BJ (cell line): Measurements from ENCODE around the gene CRISPLD2. TPM values are rescaled to one million over a fixed set of nuclear protein-coding genes. Genes with fewer than 3 reads are reported as not detected.

Experiments
- CTCF ChIA-PET: fragments of 350-600 bp; formaldehyde crosslinking; extraction: SDS; loops from one replicate; lab custom pipeline; 2021; ENCODE audit warnings: antibody characterized with exemption, inconsistent platforms; lab: Yijun Ruan, JAX
- POLR2A ChIA-PET: fragments of 300-600 bp; sonication (Branson Sonifier 250); formaldehyde crosslinking; extraction: SDS; loops from one replicate; lab custom pipeline; 2021; ENCODE audit warnings: antibody characterized with exemption; lab: Charles Lee
- DNase-seq: peaks from one replicate; pipeline ENCODE4 v3.0.0-alpha.2; 2011; ENCODE audit warnings: low read depth
- H3K27me3 ChIP-seq: 2 replicates; pipeline ENCODE4 v1.6.0; 2011; ENCODE audit warnings: low read length; ENCODE audit not compliant: control insufficient read depth, insufficient read depth
- H3K36me3 ChIP-seq: 2 replicates; pipeline ENCODE4 v1.5.1; 2011; ENCODE audit warnings: low read length; ENCODE audit not compliant: control insufficient read depth, insufficient read depth
- H3K4me3 ChIP-seq: 2 replicates; pipeline ENCODE4 v1.5.1; 2011; ENCODE audit warnings: low read depth, mild to moderate bottlenecking, control low read depth, low read length
- CTCF ChIP-seq: IDR thresholded peaks from 2 replicates; pipeline ENCODE4 v1.5.1; 2011; ENCODE audit warnings: low read depth, mild to moderate bottlenecking, control low read depth, inconsistent platforms, low read length, moderate library complexity; ENCODE audit not compliant: insufficient read depth
- polyA plus RNA-seq: library from polyadenylated mRNA; depleted of rRNA; stranded (reverse); fragments of >200 nt; gene quantifications from 2 replicates; pipeline ENCODE4 v1.2.3, GENCODE V29; 2011; rRNA removed

CRISPLD2 gene
- polyA plus RNA-seq, 1 experiment, result 183 TPM

- Histone ChIP-seq H3K27me3 (peaks cover 2% of the 10 kb centered on the region; the same call in 1 of the 2 replicates), H3K36me3 (no peaks in the 10 kb centered on the region), H3K4me3 (no peak overlapping the region)
- DNase-seq, result no peak
- ChIA-PET POLR2A (no interaction called here), CTCF (interaction anchor here (1.0 to 8.1 kb wide), 7 partner anchors 10 to 219 kb away, joined by 3 to 122 read pairs (median 6); no protein-coding TSS in a partner anchor)
- TF ChIP-seq CTCF, result no peak
These were observed 135.6 kb downstream of the CRISPLD2 start for GRCh38 chr16:84955427-84955826.

- Histone ChIP-seq H3K27me3 (peaks cover 5% of the 10 kb centered on the region; the same call in 1 of the 2 replicates), H3K4me3 (no peak overlapping the region), H3K36me3 (no peaks in the 10 kb centered on the region)
- no peak for TF ChIP-seq CTCF
- ChIA-PET CTCF (interaction anchor here (1.4 to 8.1 kb wide), 4 partner anchors 12 to 203 kb away, joined by 3 to 122 read pairs (median 8); no protein-coding TSS in a partner anchor), POLR2A (no interaction called here)
- DNase-seq, result no peak
These were observed 137.4 kb downstream of the CRISPLD2 start for GRCh38 chr16:84957192-84957591.

- peaks cover 5% of the 10 kb centered on the region; the same call in 1 of the 2 replicates for H3K27me3 ChIP-seq
- CTCF ChIA-PET, result interaction anchor here (1.4 to 2.1 kb wide), 4 partner anchors 12 to 205 kb away, joined by 3 to 10 read pairs (median 6); no protein-coding TSS in a partner anchor
- no peak for TF ChIP-seq CTCF
- no peak for DNase-seq
- no peaks in the 10 kb centered on the region for H3K36me3 ChIP-seq
- H3K4me3 ChIP-seq, result no peak overlapping the region
- POLR2A ChIA-PET, result no interaction called here
These were observed 138.0 kb downstream of the CRISPLD2 start for GRCh38 chr16:84957792-84958191.

Other genes with a start within 250 kb of the CRISPLD2 start
- gene COTL1, start 201.9 kb upstream of the CRISPLD2 start, polyA plus RNA-seq, result 161 and 166 TPM in 2 replicates
- 33.2 and 43.7 TPM in 2 replicates for gene KLHL36, start 171.5 kb upstream of the CRISPLD2 start, polyA plus RNA-seq
- 39.6 and 55.1 TPM in 2 replicates for gene USP10, start 120.0 kb upstream of the CRISPLD2 start, polyA plus RNA-seq
- 77.0 and 111 TPM in 2 replicates for gene ZDHHC7, start 191.6 kb downstream of the CRISPLD2 start, polyA plus RNA-seq
- gene KIAA0513, start 207.8 kb downstream of the CRISPLD2 start, polyA plus RNA-seq, result 4.9 and 6.6 TPM in 2 replicates